K562 (cell line): ENCODE measurements around the gene ARL16. TPM values are rescaled to one million over a fixed set of nuclear protein-coding genes. Genes with fewer than 3 reads are reported as not detected.

Experiments
- DDX20 ChIP-seq: fragments of 450-650 bp; IDR thresholded peaks from 2 replicates; pipeline ENCODE4 v1.6.1; 2016; ENCODE audit warnings: missing genetic modification characterization, low read depth, mild to moderate bottlenecking, missing compliant biosample characterization, moderate library complexity
- DIDO1 ChIP-seq: fragments of 450-650 bp; IDR thresholded peaks from 2 replicates; pipeline ENCODE4 v1.6.1; 2016; ENCODE audit warnings: low read depth, missing biosample characterization, missing genetic modification characterization
- DNMT1 ChIP-seq: fragments of 450-650 bp; IDR thresholded peaks from 2 replicates; pipeline ENCODE4 v1.6.1; 2016; ENCODE audit warnings: antibody characterized with exemption, mild to moderate bottlenecking
- FOXA1 ChIP-seq: fragments of 450-650 bp; IDR thresholded peaks from 2 replicates; pipeline ENCODE4 v1.6.1; 2016; ENCODE audit warnings: mild to moderate bottlenecking, borderline replicate concordance
- GTF3C2 ChIP-seq: IDR thresholded peaks from 3 replicates; pipeline ENCODE4 v1.6.1; 2011; ENCODE audit warnings: borderline replicate concordance, mild to moderate bottlenecking, moderate library complexity; ENCODE audit not compliant: insufficient read length; ENCODE audit errors: extremely low read depth
- HNRNPLL ChIP-seq: fragments of 200-400 bp; formaldehyde crosslinking; IDR thresholded peaks from 2 replicates; pipeline ENCODE4 v1.6.1; 2017; ENCODE audit warnings: low read length, low read depth, mild to moderate bottlenecking; ENCODE audit not compliant: poor library complexity, severe bottlenecking
- IFI16 ChIP-seq: fragments of 250-450 bp; sonication (Bioruptor Pico); IDR thresholded peaks from 2 replicates; pipeline ENCODE4 v2.1.2; 2022; ENCODE audit warnings: mild to moderate bottlenecking, inconsistent platforms
- MTA2 ChIP-seq: fragments of 450-650 bp; IDR thresholded peaks from 2 replicates; pipeline ENCODE4 v1.6.1; 2016; ENCODE audit warnings: low read depth
- NFYB ChIP-seq: IDR thresholded peaks from 2 replicates; pipeline ENCODE4 v1.6.1; 2011; ENCODE audit warnings: mild to moderate bottlenecking, moderate library complexity; ENCODE audit not compliant: insufficient read length; ENCODE audit errors: extremely low read depth
- PTRF ChIP-seq: fragments of 450-650 bp; IDR thresholded peaks from 2 replicates; pipeline ENCODE4 v1.6.1; 2016; ENCODE audit warnings: mild to moderate bottlenecking, missing genetic modification characterization, missing compliant biosample characterization
- RAD21 ChIP-seq, 2 experiments: fragments of 250-450 bp in 1 of 2; fragments of 450-650 bp in 1 of 2; sonication (Bioruptor Pico) in 1 of 2; formaldehyde crosslinking in 1 of 2; IDR thresholded peaks in 1 of 2; conservative IDR thresholded peaks in 1 of 2; 2 replicates each; pipeline versions ENCODE4 v1.4.0 to v1.8.0; 2020 to 2022; ENCODE audit warnings: mild to moderate bottlenecking in 2 of 2, moderate library complexity in 1 of 2
- RCOR1 ChIP-seq, 2 experiments: IDR thresholded peaks; 2 replicates each; pipeline ENCODE4 v1.6.1; 2012; ENCODE audit warnings: low read depth in 2 of 2, low read length in 2 of 2, borderline replicate concordance in 1 of 2, improper control_type of control experiment in 1 of 2
- RREB1 ChIP-seq: fragments of 250-450 bp; sonication (Bioruptor Pico); IDR thresholded peaks from 2 replicates; pipeline ENCODE4 v1.4.0; 2020
- SOX6 ChIP-seq: fragments of 450-650 bp; IDR thresholded peaks from 2 replicates; pipeline ENCODE4 v1.6.1; 2014; ENCODE audit warnings: mild to moderate bottlenecking
- SRSF3 ChIP-seq: fragments of 200-400 bp; formaldehyde crosslinking; IDR thresholded peaks from 2 replicates; pipeline ENCODE4 v1.6.1; 2016; ENCODE audit warnings: mild to moderate bottlenecking, low read length, moderate library complexity; ENCODE audit not compliant: insufficient read depth
- TCF3 ChIP-seq: sonication (generic); formaldehyde crosslinking; IDR thresholded peaks from 2 replicates; pipeline ENCODE4 v1.4.0; 2020; ENCODE audit warnings: mild to moderate bottlenecking, missing genetic modification reagents
- TRIM28 ChIP-seq: fragments of 450-650 bp; IDR thresholded peaks from 2 replicates; pipeline ENCODE4 v1.6.1; 2017
- U2AF1 ChIP-seq: fragments of 200-400 bp; formaldehyde crosslinking; optimal IDR thresholded peaks from 2 replicates; pipeline ENCODE3; 2017; ENCODE audit warnings: mild to moderate bottlenecking, low read depth, low read length, moderate library complexity
- ZNF174 ChIP-seq: fragments of 250-450 bp; sonication (Bioruptor Pico); IDR thresholded peaks from 2 replicates; pipeline ENCODE4 v1.4.0; 2020; ENCODE audit warnings: mild to moderate bottlenecking
- ZNF324 ChIP-seq: fragments of 250-450 bp; sonication (Bioruptor Pico); IDR thresholded peaks from 2 replicates; pipeline ENCODE4 v1.4.0; 2020; ENCODE audit warnings: mild to moderate bottlenecking
- ZNF778 ChIP-seq: fragments of 450-650 bp; formaldehyde crosslinking; IDR thresholded peaks from 2 replicates; pipeline ENCODE4 v1.4.0; 2020; ENCODE audit warnings: mild to moderate bottlenecking, moderate library complexity
- ZNF830 ChIP-seq: fragments of 250-450 bp; sonication (Bioruptor Pico); IDR thresholded peaks from 2 replicates; pipeline ENCODE4 v1.5.0; 2021; ENCODE audit warnings: mild to moderate bottlenecking
- polyA plus RNA-seq, 8 experiments: library from polyadenylated mRNA; depleted of rRNA in 4 of 8; stranded (reverse) in 5 of 8; unstranded in 3 of 8; fragments of >200 nt; fragmentation: Nextera tagmentation in 2 of 8; fragmentation: Illumina TruSeq in 1 of 8; extraction: Ambion mirVana in 2 of 8; extraction: Trizol in 1 of 8; gene quantifications; 2 replicates each; pipeline versions ENCODE4 v1.2.1 to v1.2.3, GENCODE V29; 2011 to 2014; ENCODE audit warnings: inconsistent platforms in 1 of 8, missing spikeins in 1 of 8
- total RNA-seq, 7 experiments: library from RNA; depleted of rRNA in 6 of 7; stranded (reverse); fragments of >200 nt in 6 of 7; fragmentation: Illumina TruSeq in 2 of 7; extraction: Trizol in 2 of 7; gene quantifications; 2 replicates each; pipeline versions ENCODE4 v1.2.1 to v1.2.3, GENCODE V29; 2011 to 2021; ENCODE audit warnings: low replicate concordance in 1 of 7

The ARL16 gene
- total and polyA plus RNA-seq, 9 of the 15 experiments (the other 6 are each of a cell fraction or from before 2014, with no cell fraction given) = 5.4 to 32.4 (median 22.6) TPM

GRCh38 chr17:81712468-81713003 lies 28.9 kb upstream of the ARL16 start (continued):
- TF ChIP-seq RREB1 (no peak), HNRNPLL (peak; percentile 32), FOXA1 (no peak), ZNF324 (CRISPR knock-in tag) (no peak), RAD21 (CRISPR knock-in tag; conservative IDR thresholded peaks at IDR 0.05 in 1 of 2, IDR thresholded peaks at IDR 0.05 in 1 of 2) (peak in 1 of 2 experiments; percentile 55; a peak in 3 of 4 replicates), RCOR1 (IDR thresholded peaks at IDR 0.05; ENCODE audit: borderline replicate concordance in 1 of 2, low read depth in 2 of 2, low read length in 2 of 2) (peak in 1 of 2 experiments; percentile 4; a peak in 1 of 4 replicates), IFI16 (no peak), GTF3C2 (no peak), DDX20 (tag) (no peak), ZNF174 (CRISPR knock-in tag) (no peak), DIDO1 (tag) (no peak), ZNF778 (CRISPR knock-in tag) (no peak), SOX6 (no peak), DNMT1 (no peak), ZNF830 (CRISPR knock-in tag) (0 out of 2 replicates have a peak, but pooled peaks have one; percentile 61), NFYB (no peak), MTA2 (no peak), TRIM28 (no peak), SRSF3 (no peak), TCF3 (no peak), PTRF (tag) (no peak), U2AF1 (peak; percentile 76)
